ENCODE measurements around the gene VAMP8.

VAMP8 gene

GRCh38 chr2:85564144-85564563, 13.2 kb upstream of the VAMP8 start:
- H3K9me3 ChIP-seq (ENCODE audit: severe bottlenecking) = no peaks in the 10 kb centered on the region
- ATAC-seq (ENCODE audit: low read depth) (no peak), DNase-seq (ENCODE audit: low spot score) (no peak)
- H3K27me3 ChIP-seq (ENCODE audit: insufficient read depth, poor library complexity, severe bottlenecking) = no peaks in the 10 kb centered on the region
- no peaks in the 10 kb centered on the region for H3K4me1 ChIP-seq (ENCODE audit: insufficient read depth, poor library complexity, severe bottlenecking)
- peaks cover 3% of the 10 kb centered on the region; the same call in 1 of the 2 replicates for H3K36me3 ChIP-seq (ENCODE audit: low read depth)
- no peak overlapping the region for H3K27ac ChIP-seq (ENCODE audit: poor library complexity, severe bottlenecking)
- no peak overlapping the region for H3K4me3 ChIP-seq (ENCODE audit: severe bottlenecking)
- TF ChIP-seq CTCF (IDR thresholded peaks at IDR 0.05; ENCODE audit: poor library complexity, severe bottlenecking) = no peak

- Histone ChIP-seq H3K4me1 (ENCODE audit: insufficient read depth, poor library complexity, severe bottlenecking) (no peaks in the 10 kb centered on the region), H3K27me3 (ENCODE audit: insufficient read depth, poor library complexity, severe bottlenecking) (no peaks in the 10 kb centered on the region), H3K9me3 (ENCODE audit: severe bottlenecking) (no peaks in the 10 kb centered on the region), H3K4me3 (ENCODE audit: severe bottlenecking) (no peak overlapping the region), H3K36me3 (ENCODE audit: low read depth) (no peaks in the 10 kb centered on the region), H3K27ac (ENCODE audit: poor library complexity, severe bottlenecking) (no peak overlapping the region)
- TF ChIP-seq CTCF (IDR thresholded peaks at IDR 0.05; ENCODE audit: poor library complexity, severe bottlenecking) = no peak
- DNase-seq (ENCODE audit: low spot score) (no peak), ATAC-seq (ENCODE audit: low read depth) (no peak)
Measured at GRCh38 chr2:85566265-85566664, 11.1 kb upstream of the VAMP8 start.

- TF ChIP-seq CTCF (IDR thresholded peaks at IDR 0.05; ENCODE audit: poor library complexity, severe bottlenecking) = no peak
- H3K4me1 ChIP-seq (ENCODE audit: insufficient read depth, poor library complexity, severe bottlenecking) = peaks cover 12% of the 10 kb centered on the region
- peaks cover 15% of the 10 kb centered on the region for H3K36me3 ChIP-seq (ENCODE audit: low read depth)
- no peak overlapping the region for H3K27ac ChIP-seq (ENCODE audit: poor library complexity, severe bottlenecking)
- DNase-seq (ENCODE audit: low spot score) (no peak), ATAC-seq (ENCODE audit: low read depth) (no peak)
- no peak overlapping the region for H3K4me3 ChIP-seq (ENCODE audit: severe bottlenecking)
- H3K9me3 ChIP-seq (ENCODE audit: severe bottlenecking) = no peaks in the 10 kb centered on the region
- no peaks in the 10 kb centered on the region for H3K27me3 ChIP-seq (ENCODE audit: insufficient read depth, poor library complexity, severe bottlenecking)
Measured at GRCh38 chr2:85575739-85576138, 1.6 kb upstream of the VAMP8 start.

- Histone ChIP-seq H3K27me3 (ENCODE audit: insufficient read depth, poor library complexity, severe bottlenecking) (no peaks in the 10 kb centered on the region), H3K9me3 (ENCODE audit: severe bottlenecking) (no peaks in the 10 kb centered on the region), H3K36me3 (ENCODE audit: low read depth) (peaks cover 18% of the 10 kb centered on the region), H3K4me3 (ENCODE audit: severe bottlenecking) (peak overlapping the region; percentile 41), H3K4me1 (ENCODE audit: insufficient read depth, poor library complexity, severe bottlenecking) (peaks cover 12% of the 10 kb centered on the region), H3K27ac (ENCODE audit: poor library complexity, severe bottlenecking) (peak overlapping the region; percentile 51)
- no peak for TF ChIP-seq CTCF (IDR thresholded peaks at IDR 0.05; ENCODE audit: poor library complexity, severe bottlenecking)
- ATAC-seq (ENCODE audit: low read depth) (no peak), DNase-seq (ENCODE audit: low spot score) (no peak)
Measured at GRCh38 chr2:85577063-85577385, 362 bp upstream of the VAMP8 start.

- H3K4me1 ChIP-seq (ENCODE audit: insufficient read depth, poor library complexity, severe bottlenecking) = peaks cover 12% of the 10 kb centered on the region
- H3K27ac ChIP-seq (ENCODE audit: poor library complexity, severe bottlenecking) = peak overlapping the region; percentile 51
- no peaks in the 10 kb centered on the region for H3K27me3 ChIP-seq (ENCODE audit: insufficient read depth, poor library complexity, severe bottlenecking)
- H3K9me3 ChIP-seq (ENCODE audit: severe bottlenecking) = no peaks in the 10 kb centered on the region
- peak overlapping the region; percentile 41 for H3K4me3 ChIP-seq (ENCODE audit: severe bottlenecking)
- TF ChIP-seq CTCF (IDR thresholded peaks at IDR 0.05; ENCODE audit: poor library complexity, severe bottlenecking) = no peak
- peaks cover 18% of the 10 kb centered on the region for H3K36me3 ChIP-seq (ENCODE audit: low read depth)
- ATAC-seq (ENCODE audit: low read depth) (peak; percentile 26; the same call in 1 of the 3 replicates), DNase-seq (ENCODE audit: low spot score) (no peak)
Measured at GRCh38 chr2:85578243-85579180, 1.1 kb downstream of the VAMP8 start.

Data from RWPE2 (cell line).